Activated CD4-positive, alpha-beta memory T cell treated with anti-CD3 and anti-CD28 coated beads for 36 hours (primary cell): ENCODE results near the gene IGFLR1. TPM values are rescaled to one million over a fixed set of nuclear protein-coding genes. Genes with fewer than 3 reads are reported as not detected.
A peak's percentile ranks its signal among the peaks of the same experiment; 100 is the strongest.

Source experiments
- CTCF ChIA-PET: fragments of 350-600 bp; sonication (Branson Sonifier 250); formaldehyde crosslinking; loops from one replicate; lab custom pipeline; 2021; ENCODE audit warnings: antibody characterized with exemption, inconsistent platforms; lab: Charles Lee
- POLR2A ChIA-PET: fragments of 350-600 bp; sonication (Branson Sonifier 250); formaldehyde crosslinking; loops from one replicate; lab custom pipeline; 2021; ENCODE audit warnings: antibody characterized with exemption; lab: Charles Lee
- DNase-seq: peaks from one replicate; pipeline ENCODE4 v3.0.0-alpha.2; 2020
- H3K27ac Mint-ChIP-seq: one replicate; pipeline ENCODE4 v1.8.0; 2021; ENCODE audit warnings: mixed read lengths
- H3K27me3 Mint-ChIP-seq: one replicate; pipeline ENCODE4 v1.8.0; 2021; ENCODE audit warnings: mixed read lengths
- H3K36me3 Mint-ChIP-seq: one replicate; pipeline ENCODE4 v1.8.0; 2021; ENCODE audit warnings: mixed read lengths
- H3K4me1 Mint-ChIP-seq: one replicate; pipeline ENCODE4 v1.8.0; 2021; ENCODE audit warnings: low read depth, mixed read lengths
- H3K4me3 Mint-ChIP-seq: one replicate; pipeline ENCODE4 v1.8.0; 2021; ENCODE audit warnings: mild to moderate bottlenecking, mixed read lengths
- H3K9me3 Mint-ChIP-seq: one replicate; pipeline ENCODE4 v1.8.0; 2021; ENCODE audit warnings: mixed read lengths
- intact Hi-C: fragments of 100-400 bp; cut with micrococcal nuclease; formaldehyde crosslinking; loops from one replicate; pipeline ENCODE4 v1.15.1; 2023
- total RNA-seq, 2 experiments: library from RNA; stranded (reverse); gene quantifications; one replicate each; pipeline ENCODE4 v1.2.3, GENCODE V29; 2021

Gene IGFLR1
- total RNA-seq, 2 experiments from 2014 or later = 90.1 to 92.8 TPM

GRCh38 chr19:35741203-35741515 lies 1.1 kb downstream of the IGFLR1 start:
- intact Hi-C loops = loop anchor here (2.0 to 10.0 kb wide), 4 partner anchors 44 to 474 kb away; partner anchors contain the start of genes COX6B1, ETV2, OVOL3 and POLR2I
- ChIA-PET POLR2A (interaction anchor here (0.6 to 3.2 kb wide), 6 partner anchors 11 to 129 kb away, joined by 3 to 34 read pairs (median 7); partner anchors contain the start of genes HSPB6 and PROSER3), CTCF (interaction anchor here (1.0 to 3.6 kb wide), 7 partner anchors 23 to 93 kb away, joined by 3 to 24 read pairs (median 4); partner anchors contain the start of genes COX6B1 and ZBTB32)

GRCh38 chr19:35740423-35741202 lies 1.6 kb downstream of the IGFLR1 start:
- ChIA-PET CTCF (interaction anchor here (1.0 to 3.6 kb wide), 7 partner anchors 22 to 92 kb away, joined by 3 to 24 read pairs (median 4); partner anchors contain the start of genes COX6B1 and ZBTB32), POLR2A (interaction anchor here (0.5 to 3.2 kb wide), 9 partner anchors 10 to 191 kb away, joined by 3 to 34 read pairs (median 3); partner anchors contain the start of genes HSPB6 and PROSER3)
- peak overlapping the region; percentile 89 for H3K4me3 Mint-ChIP-seq
- H3K27me3 Mint-ChIP-seq = no peaks in the 10 kb centered on the region
- intact Hi-C loops = loop anchor here (1.0 to 10.0 kb wide), 5 partner anchors 23 to 474 kb away; partner anchors contain the start of genes COX6B1, ETV2, OVOL3 and POLR2I
- H3K27ac Mint-ChIP-seq = peak overlapping the region; percentile 90
- H3K9me3 Mint-ChIP-seq = no peaks in the 10 kb centered on the region
- peak; percentile 98 for DNase-seq
- H3K36me3 Mint-ChIP-seq = peaks cover 44% of the 10 kb centered on the region
- peaks cover 31% of the 10 kb centered on the region for H3K4me1 Mint-ChIP-seq

More at GRCh38 chr19:35741203-35741515, 1.1 kb downstream of the IGFLR1 start:
- H3K27me3 Mint-ChIP-seq = no peaks in the 10 kb centered on the region
- H3K4me1 Mint-ChIP-seq = peaks cover 37% of the 10 kb centered on the region
- no peak for DNase-seq
- H3K27ac Mint-ChIP-seq = peak overlapping the region; percentile 98
- peak overlapping the region; percentile 93 for H3K4me3 Mint-ChIP-seq
- H3K36me3 Mint-ChIP-seq = peaks cover 43% of the 10 kb centered on the region
- H3K9me3 Mint-ChIP-seq = no peaks in the 10 kb centered on the region

- DNase-seq = no peak
- peaks cover 48% of the 10 kb centered on the region for H3K36me3 Mint-ChIP-seq
- POLR2A ChIA-PET = interaction anchor here (0.5 to 3.2 kb wide), 9 partner anchors 9 to 195 kb away, joined by 3 to 34 read pairs (median 3); no protein-coding TSS in a partner anchor
- H3K4me3 Mint-ChIP-seq = peak overlapping the region; percentile 89
- H3K4me1 Mint-ChIP-seq = peaks cover 30% of the 10 kb centered on the region
- H3K9me3 Mint-ChIP-seq = no peaks in the 10 kb centered on the region
- H3K27me3 Mint-ChIP-seq = no peaks in the 10 kb centered on the region
- CTCF ChIA-PET = interaction anchor here (1.0 to 3.6 kb wide), 5 partner anchors 21 to 45 kb away, joined by 3 to 24 read pairs (median 4); partner anchors contain the start of gene ZBTB32
- intact Hi-C loops = loop anchor here (1.0 to 10.0 kb wide), 5 partner anchors 23 to 475 kb away; partner anchors contain the start of genes COX6B1, ETV2, OVOL3 and POLR2I
- no peak overlapping the region for H3K27ac Mint-ChIP-seq
Measured at GRCh38 chr19:35740108-35740422, 2.2 kb downstream of the IGFLR1 start.

- no peak for DNase-seq
- intact Hi-C loops = loop anchor here (1.0 to 10.0 kb wide), 5 partner anchors 22 to 475 kb away; partner anchors contain the start of genes COX6B1, ETV2, OVOL3 and POLR2I
- Mint-ChIP-seq H3K4me1 (peaks cover 29% of the 10 kb centered on the region), H3K36me3 (peaks cover 51% of the 10 kb centered on the region), H3K27ac (no peak overlapping the region), H3K4me3 (peak overlapping the region; percentile 89), H3K9me3 (no peaks in the 10 kb centered on the region), H3K27me3 (no peaks in the 10 kb centered on the region)
- POLR2A ChIA-PET = interaction anchor here (0.6 to 3.2 kb wide), 5 partner anchors 9 to 196 kb away, joined by 3 to 34 read pairs (median 6); no protein-coding TSS in a partner anchor
- CTCF ChIA-PET = interaction anchor here (1.2 to 3.6 kb wide), 4 partner anchors 21 to 47 kb away, joined by 3 to 24 read pairs (median 4); no protein-coding TSS in a partner anchor
Measured at GRCh38 chr19:35739275-35740107, 2.8 kb downstream of the IGFLR1 start.

GRCh38 chr19:35738887-35739229 lies 3.4 kb downstream of the IGFLR1 start:
- CTCF ChIA-PET = interaction anchor here (1.2 to 1.6 kb wide), 2 partner anchors 21 to 46 kb away, joined by 3 to 4 read pairs; no protein-coding TSS in a partner anchor
- no peak overlapping the region for H3K4me3 Mint-ChIP-seq
- H3K27ac Mint-ChIP-seq = no peak overlapping the region
- intact Hi-C loops = no loop called here
- DNase-seq = no peak
- no peaks in the 10 kb centered on the region for H3K27me3 Mint-ChIP-seq
- no peaks in the 10 kb centered on the region for H3K9me3 Mint-ChIP-seq
- H3K36me3 Mint-ChIP-seq = peaks cover 56% of the 10 kb centered on the region
- H3K4me1 Mint-ChIP-seq = peaks cover 23% of the 10 kb centered on the region
- POLR2A ChIA-PET = interaction anchor here (3.2 kb wide), 1 partner anchor 19 kb away, joined by 34 read pairs; no protein-coding TSS in a partner anchor

- H3K4me3 Mint-ChIP-seq = no peak overlapping the region
- no peaks in the 10 kb centered on the region for H3K27me3 Mint-ChIP-seq
- H3K27ac Mint-ChIP-seq = no peak overlapping the region
- H3K9me3 Mint-ChIP-seq = no peaks in the 10 kb centered on the region
- no peak for DNase-seq
- POLR2A ChIA-PET = interaction anchor here (1.4 to 3.2 kb wide), 3 partner anchors 18 to 25 kb away, joined by 4 to 34 read pairs (median 7); no protein-coding TSS in a partner anchor
- peaks cover 19% of the 10 kb centered on the region for H3K4me1 Mint-ChIP-seq
- intact Hi-C loops = no loop called here
- peaks cover 55% of the 10 kb centered on the region for H3K36me3 Mint-ChIP-seq
- CTCF ChIA-PET = interaction anchor here (1.1 to 1.6 kb wide), 4 partner anchors 20 to 81 kb away, joined by 3 to 4 read pairs (median 4); no protein-coding TSS in a partner anchor
Measured at GRCh38 chr19:35738021-35738886, 4.0 kb downstream of the IGFLR1 start.

GRCh38 chr19:35736913-35737886 lies 5.1 kb downstream of the IGFLR1 start:
- CTCF ChIA-PET = interaction anchor here (0.6 to 1.5 kb wide), 3 partner anchors 26 to 82 kb away, joined by 3 to 4 read pairs (median 4); no protein-coding TSS in a partner anchor
- Mint-ChIP-seq H3K4me1 (peaks cover 11% of the 10 kb centered on the region), H3K9me3 (no peaks in the 10 kb centered on the region), H3K36me3 (peaks cover 47% of the 10 kb centered on the region), H3K27ac (peak overlapping the region; percentile 67), H3K4me3 (no peak overlapping the region), H3K27me3 (no peaks in the 10 kb centered on the region)
- intact Hi-C loops = loop anchor here (1.0 kb wide), 1 partner anchor 44 kb away; no protein-coding TSS in a partner anchor
- peak; percentile 42 for DNase-seq
- POLR2A ChIA-PET = interaction anchor here (0.8 to 2.4 kb wide), 4 partner anchors 12 to 146 kb away, joined by 3 to 7 read pairs (median 4); no protein-coding TSS in a partner anchor

- Mint-ChIP-seq H3K4me1 (peaks cover 10% of the 10 kb centered on the region), H3K27me3 (no peaks in the 10 kb centered on the region), H3K9me3 (no peaks in the 10 kb centered on the region), H3K4me3 (no peak overlapping the region), H3K27ac (no peak overlapping the region), H3K36me3 (peaks cover 53% of the 10 kb centered on the region)
- intact Hi-C loops = no loop called here
- DNase-seq = no peak
- ChIA-PET CTCF (no interaction called here), POLR2A (no interaction called here)
Measured at GRCh38 chr19:35734889-35735288, 7.4 kb downstream of the IGFLR1 start.

GRCh38 chr19:35734273-35734672 lies 8.0 kb downstream of the IGFLR1 start:
- no peaks in the 10 kb centered on the region for H3K9me3 Mint-ChIP-seq
- no peaks in the 10 kb centered on the region for H3K27me3 Mint-ChIP-seq
- no peak overlapping the region for H3K4me3 Mint-ChIP-seq
- ChIA-PET CTCF (interaction anchor here (0.8 kb wide), 1 partner anchor 40 kb away, joined by 3 read pairs; no protein-coding TSS in a partner anchor), POLR2A (no interaction called here)
- DNase-seq = no peak
- H3K4me1 Mint-ChIP-seq = peaks cover 5% of the 10 kb centered on the region
- H3K36me3 Mint-ChIP-seq = peaks cover 59% of the 10 kb centered on the region
- H3K27ac Mint-ChIP-seq = peak overlapping the region; percentile 40
- intact Hi-C loops = no loop called here
